ENCODE measurements around the gene SMIM20. TPM values are rescaled to one million over a fixed set of nuclear protein-coding genes. Genes with fewer than 3 reads are reported as not detected.

Gene SMIM20
- total RNA-seq, 2 experiments from 2014 or later: 21.3 to 26.9 TPM

- ChIA-PET POLR2A (no interaction called here), CTCF (interaction anchor here (1.1 kb wide), 1 partner anchor 15 kb away, joined by 3 read pairs; no protein-coding TSS in a partner anchor)
- intact Hi-C loops (cut with micrococcal nuclease): no loop called here
- no peak overlapping the region for H3K4me3 Mint-ChIP-seq
- TF ChIP-seq, protein P1, sequence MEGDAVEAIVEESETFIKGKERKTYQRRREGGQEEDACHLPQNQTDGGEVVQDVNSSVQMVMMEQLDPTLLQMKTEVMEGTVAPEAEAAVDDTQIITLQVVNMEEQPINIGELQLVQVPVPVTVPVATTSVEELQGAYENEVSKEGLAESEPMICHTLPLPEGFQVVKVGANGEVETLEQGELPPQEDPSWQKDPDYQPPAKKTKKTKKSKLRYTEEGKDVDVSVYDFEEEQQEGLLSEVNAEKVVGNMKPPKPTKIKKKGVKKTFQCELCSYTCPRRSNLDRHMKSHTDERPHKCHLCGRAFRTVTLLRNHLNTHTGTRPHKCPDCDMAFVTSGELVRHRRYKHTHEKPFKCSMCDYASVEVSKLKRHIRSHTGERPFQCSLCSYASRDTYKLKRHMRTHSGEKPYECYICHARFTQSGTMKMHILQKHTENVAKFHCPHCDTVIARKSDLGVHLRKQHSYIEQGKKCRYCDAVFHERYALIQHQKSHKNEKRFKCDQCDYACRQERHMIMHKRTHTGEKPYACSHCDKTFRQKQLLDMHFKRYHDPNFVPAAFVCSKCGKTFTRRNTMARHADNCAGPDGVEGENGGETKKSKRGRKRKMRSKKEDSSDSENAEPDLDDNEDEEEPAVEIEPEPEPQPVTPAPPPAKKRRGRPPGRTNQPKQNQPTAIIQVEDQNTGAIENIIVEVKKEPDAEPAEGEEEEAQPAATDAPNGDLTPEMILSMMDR (IDR thresholded peaks at IDR 0.05): no peak
- no peaks in the 10 kb centered on the region for H3K4me1 Mint-ChIP-seq (ENCODE audit: low read depth)
- no peaks in the 10 kb centered on the region for H3K27me3 Mint-ChIP-seq
- no peak overlapping the region for H3K27ac Mint-ChIP-seq
- H3K9me3 Mint-ChIP-seq: no peaks in the 10 kb centered on the region
- no peaks in the 10 kb centered on the region for H3K36me3 Mint-ChIP-seq (ENCODE audit: low read depth)
- DNase-seq (no peak), ATAC-seq (no peak)
Measured at GRCh38 chr4:25872851-25873631, 41.0 kb upstream of the SMIM20 start.

DNA sequence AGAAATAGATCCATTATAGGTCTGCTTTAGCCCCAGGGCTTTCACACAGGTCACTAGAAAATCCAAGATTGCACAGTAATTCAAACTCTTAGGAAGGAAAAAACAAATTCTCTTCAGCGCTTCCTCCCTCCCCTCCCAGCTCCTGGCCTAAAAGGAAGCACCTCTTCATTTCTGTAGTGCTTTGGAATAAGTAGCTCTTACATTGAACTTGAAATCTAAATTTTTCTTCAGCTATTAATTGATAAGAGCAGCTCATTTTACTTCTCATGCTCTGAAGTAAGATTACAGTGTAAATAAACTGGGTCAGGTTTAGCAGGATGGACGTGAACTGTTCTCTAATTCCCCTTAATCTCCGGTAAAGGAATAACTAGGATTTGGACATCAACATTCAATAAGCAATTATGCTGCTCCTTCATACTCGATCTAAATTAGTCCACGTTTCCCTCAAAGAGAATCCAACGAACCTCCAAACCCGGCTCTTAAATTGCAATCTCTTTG is 40.3 kb upstream of the SMIM20 start:
- H3K4me1 Mint-ChIP-seq (ENCODE audit: low read depth): no peaks in the 10 kb centered on the region
- intact Hi-C loops (cut with micrococcal nuclease): no loop called here
- TF ChIP-seq, protein P1 (IDR thresholded peaks at IDR 0.05): no peak
- POLR2A ChIA-PET: no interaction called here
- no peaks in the 10 kb centered on the region for H3K9me3 Mint-ChIP-seq
- no peak overlapping the region for H3K27ac Mint-ChIP-seq
- DNase-seq: no peak
- H3K4me3 Mint-ChIP-seq: no peak overlapping the region
- H3K36me3 Mint-ChIP-seq (ENCODE audit: low read depth): no peaks in the 10 kb centered on the region
- no peaks in the 10 kb centered on the region for H3K27me3 Mint-ChIP-seq
- no peak for ATAC-seq
- CTCF ChIA-PET: interaction anchor here (1.1 kb wide), 1 partner anchor 15 kb away, joined by 3 read pairs; no protein-coding TSS in a partner anchor

DNA sequence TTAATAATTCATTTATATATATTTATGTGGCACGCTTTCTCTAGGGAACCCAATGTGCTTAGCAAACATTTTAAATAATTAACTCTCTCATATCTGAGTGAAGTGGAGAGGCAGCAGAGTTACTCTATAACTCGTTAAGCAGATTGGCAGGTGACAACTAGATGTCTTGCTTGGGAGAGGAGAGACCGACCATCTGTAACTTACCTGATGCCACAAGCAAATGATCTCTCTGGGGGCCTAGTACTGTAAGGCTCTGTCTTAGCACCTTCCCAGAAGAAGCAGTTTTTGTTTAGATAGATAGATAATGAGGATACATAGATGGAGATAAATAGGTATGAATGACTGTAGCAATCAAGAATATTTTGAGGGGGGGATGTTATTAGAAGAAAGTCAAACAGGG is 39.4 kb upstream of the SMIM20 start:
- TF ChIP-seq, protein P1 (IDR thresholded peaks at IDR 0.05): no peak
- H3K9me3 Mint-ChIP-seq: peaks cover 1% of the 10 kb centered on the region
- no peak overlapping the region for H3K4me3 Mint-ChIP-seq
- H3K27ac Mint-ChIP-seq: no peak overlapping the region
- CTCF ChIA-PET: no interaction called here
- POLR2A ChIA-PET: no interaction called here
- no peaks in the 10 kb centered on the region for H3K4me1 Mint-ChIP-seq (ENCODE audit: low read depth)
- H3K36me3 Mint-ChIP-seq (ENCODE audit: low read depth): no peaks in the 10 kb centered on the region
- DNase-seq (no peak), ATAC-seq (no peak)
- peaks cover 2% of the 10 kb centered on the region for H3K27me3 Mint-ChIP-seq
- intact Hi-C loops (cut with micrococcal nuclease): no loop called here

- no peak overlapping the region for H3K4me3 Mint-ChIP-seq
- H3K36me3 Mint-ChIP-seq (ENCODE audit: low read depth): no peaks in the 10 kb centered on the region
- no peaks in the 10 kb centered on the region for H3K4me1 Mint-ChIP-seq (ENCODE audit: low read depth)
- ChIA-PET POLR2A (no interaction called here), CTCF (interaction anchor here (1.2 kb wide), 1 partner anchor 113 kb away, joined by 3 read pairs; no protein-coding TSS in a partner anchor)
- H3K27ac Mint-ChIP-seq: no peak overlapping the region
- H3K27me3 Mint-ChIP-seq: peaks cover 4% of the 10 kb centered on the region
- DNase-seq: no peak
- H3K9me3 Mint-ChIP-seq: peaks cover 2% of the 10 kb centered on the region
- TF ChIP-seq, protein P1 (IDR thresholded peaks at IDR 0.05): no peak
- intact Hi-C loops (cut with micrococcal nuclease): no loop called here
- no peak for ATAC-seq
Measured at GRCh38 chr4:25875281-25875745, 38.7 kb upstream of the SMIM20 start.

- intact Hi-C loops (cut with micrococcal nuclease): no loop called here
- H3K9me3 Mint-ChIP-seq: peaks cover 2% of the 10 kb centered on the region
- no peak for DNase-seq
- H3K27ac Mint-ChIP-seq: no peak overlapping the region
- POLR2A ChIA-PET: no interaction called here
- H3K36me3 Mint-ChIP-seq (ENCODE audit: low read depth): no peaks in the 10 kb centered on the region
- no peaks in the 10 kb centered on the region for H3K4me1 Mint-ChIP-seq (ENCODE audit: low read depth)
- ATAC-seq: no peak
- CTCF ChIA-PET: interaction anchor here (0.8 to 1.4 kb wide), 2 partner anchors 9 to 13 kb away, joined by 3 read pairs; no protein-coding TSS in a partner anchor
- H3K4me3 Mint-ChIP-seq: no peak overlapping the region
- peaks cover 7% of the 10 kb centered on the region for H3K27me3 Mint-ChIP-seq
- TF ChIP-seq, protein P1 (IDR thresholded peaks at IDR 0.05): no peak
Measured at GRCh38 chr4:25878676-25879075, 35.3 kb upstream of the SMIM20 start.

All from activated CD8-positive, alpha-beta T cell treated with anti-CD3 and anti-CD28 coated beads for 36 hours (primary cell).